Natural killer cell (primary cell): ENCODE measurements around the gene UBAC2. TPM values are rescaled to one million over a fixed set of nuclear protein-coding genes. Genes with fewer than 3 reads are reported as not detected.

Experiments
- ATAC-seq, 3 donors: fragments of 150-1000 bp in 2 of 3; fragments of 200-7000 bp in 1 of 3; cut with Tn5 transposase; 1 replicate in 1 of 3; 2 replicates in 2 of 3; pipeline ENCODE4 v1.10.0; 2021; ENCODE audit warnings: mild to moderate bottlenecking in 2 of 3, moderate library complexity in 2 of 3
- DNase-seq, 2 donors: peaks; one replicate each; pipeline versions ENCODE4 v3.0.0 to v3.0.0-alpha.2; 2013 to 2021; ENCODE audit warnings: mixed read lengths in 1 of 2
- H3K27ac ChIP-seq: one replicate; pipeline ENCODE4 v1.5.1; 2013; ENCODE audit warnings: mild to moderate bottlenecking, low read length
- H3K27me3 ChIP-seq: one replicate; pipeline ENCODE4 v1.6.1; 2013; ENCODE audit warnings: low read length; ENCODE audit not compliant: control insufficient read depth, insufficient read depth
- H3K36me3 ChIP-seq: one replicate; pipeline ENCODE4 v1.6.1; 2013; ENCODE audit warnings: low read length; ENCODE audit not compliant: control insufficient read depth, insufficient read depth
- H3K4me1 ChIP-seq: one replicate; pipeline ENCODE4 v1.6.1; 2013; ENCODE audit warnings: low read length; ENCODE audit not compliant: control insufficient read depth, insufficient read depth
- H3K4me3 ChIP-seq: one replicate; pipeline ENCODE4 v1.5.1; 2013; ENCODE audit warnings: low read length
- H3K9me3 ChIP-seq: one replicate; pipeline ENCODE4 v1.6.1; 2013; ENCODE audit warnings: low read length; ENCODE audit not compliant: control insufficient read depth, insufficient read depth
- H3K27ac Mint-ChIP-seq, 2 donors: one replicate each; pipeline ENCODE4 v1.8.0; 2022; ENCODE audit warnings: mild to moderate bottlenecking in 2 of 2, mixed read lengths in 2 of 2, moderate library complexity in 1 of 2
- H3K27me3 Mint-ChIP-seq, 2 donors: one replicate each; pipeline ENCODE4 v1.8.0; 2022; ENCODE audit warnings: low read depth in 2 of 2, mixed read lengths in 2 of 2
- H3K36me3 Mint-ChIP-seq: one replicate; pipeline ENCODE4 v1.8.0; 2022; ENCODE audit warnings: mixed read lengths
- H3K4me1 Mint-ChIP-seq, 2 donors: one replicate each; pipeline ENCODE4 v1.8.0; 2022; ENCODE audit warnings: mixed read lengths in 2 of 2
- H3K4me3 Mint-ChIP-seq: one replicate; pipeline ENCODE4 v1.8.0; 2022; ENCODE audit warnings: mild to moderate bottlenecking, moderate library complexity, mixed read lengths
- H3K9me3 Mint-ChIP-seq, 2 donors: one replicate each; pipeline ENCODE4 v1.8.0; 2022; ENCODE audit warnings: mixed read lengths in 2 of 2
- CTCF ChIP-seq: fragments of 200-600 bp; IDR thresholded peaks from one replicate; pipeline ENCODE4 v1.8.0; 2022; ENCODE audit warnings: antibody characterized with exemption
- WGBS: methylation state at CpG from one replicate; pipeline ENCODE4 v1.1.7; 2013; ENCODE audit warnings: missing lambda C conversion rate; ENCODE audit not compliant: insufficient coverage; 5-methylcytosine and 5-hydroxymethylcytosine counted together
- intact Hi-C: fragments of 100-400 bp; cut with micrococcal nuclease; formaldehyde crosslinking; loops from one replicate; pipeline ENCODE4 v1.14.2; 2022
- total RNA-seq, 4 donors: library from RNA; stranded (reverse); fragments of 120-200 nt in 1 of 4; gene quantifications; one replicate each; pipeline versions ENCODE4 v1.2.3 to v1.2.4, GENCODE V29; 2013 to 2022

Gene UBAC2
- total RNA-seq, 3 donors from 2014 or later (not counting 1 experiment from before 2014, with no cell fraction given): 50.6 to 59.1 (median 56.4) TPM

- ATAC-seq (peak; percentile 56 to 75 (median 64)), DNase-seq (peak; percentile 69 to 92)
- TF ChIP-seq CTCF: no peak
- Histone ChIP-seq H3K36me3 (no peaks in the 10 kb centered on the region), H3K27ac (peak overlapping the region; percentile 84), H3K9me3 (no peaks in the 10 kb centered on the region), H3K4me1 (peaks cover 64% of the 10 kb centered on the region), H3K4me3 (no peak overlapping the region), H3K27me3 (no peaks in the 10 kb centered on the region)
- WGBS: 25% methylated on average over 17 of the region's 17 CpGs
- Mint-ChIP-seq H3K36me3 (no peaks in the 10 kb centered on the region), H3K27me3 (peaks cover 15% of the 10 kb centered on the region in 2 donors), H3K4me3 (peak overlapping the region; percentile 59), H3K9me3 (peaks cover 2 to 3% of the 10 kb centered on the region in 2 donors), H3K27ac (peak overlapping the region; percentile 91 to 95), H3K4me1 (peaks cover 40 to 54% of the 10 kb centered on the region in 2 donors)
- intact Hi-C loops: loop anchor here (1.0 to 5.0 kb wide), 5 partner anchors 31 to 232 kb away; partner anchors contain the start of gene UBAC2
Measured at GRCh38 chr13:99434258-99434788, 233.7 kb downstream of the UBAC2 start.

GRCh38 chr13:99435116-99435515, 234.5 kb downstream of the UBAC2 start:
- H3K4me1 ChIP-seq: peaks cover 64% of the 10 kb centered on the region
- TF ChIP-seq CTCF: no peak
- intact Hi-C loops: loop anchor here (2.0 kb wide), 1 partner anchor 54 kb away; no protein-coding TSS in a partner anchor
- Mint-ChIP-seq H3K9me3 (peaks cover 2 to 3% of the 10 kb centered on the region in 2 donors), H3K4me3 (no peak overlapping the region), H3K36me3 (no peaks in the 10 kb centered on the region), H3K27me3 (peaks cover 18 to 23% of the 10 kb centered on the region in 2 donors), H3K27ac (peak overlapping the region; percentile 43 to 91), H3K4me1 (peaks cover 40 to 54% of the 10 kb centered on the region in 2 donors)
- no peaks in the 10 kb centered on the region for H3K9me3 ChIP-seq
- H3K27me3 ChIP-seq: no peaks in the 10 kb centered on the region
- DNase-seq (peak in 1 of 2 donors; percentile 20), ATAC-seq (no peak)
- 87% methylated on average over 6 of the region's 6 CpGs for WGBS
- no peak overlapping the region for H3K4me3 ChIP-seq
- peak overlapping the region; percentile 84 for H3K27ac ChIP-seq
- no peaks in the 10 kb centered on the region for H3K36me3 ChIP-seq

- peak overlapping the region; percentile 43 to 91 for H3K27ac Mint-ChIP-seq
- H3K9me3 Mint-ChIP-seq: peaks cover 2 to 3% of the 10 kb centered on the region in 2 donors
- peaks cover 40 to 54% of the 10 kb centered on the region in 2 donors for H3K4me1 Mint-ChIP-seq
- no peaks in the 10 kb centered on the region for H3K27me3 ChIP-seq
- peaks cover 17 to 28% of the 10 kb centered on the region in 2 donors for H3K27me3 Mint-ChIP-seq
- no peak overlapping the region for H3K4me3 ChIP-seq
- 47% methylated on average over 2 of the region's 3 CpGs for WGBS
- no peak overlapping the region for H3K27ac ChIP-seq
- no peaks in the 10 kb centered on the region for H3K36me3 Mint-ChIP-seq
- ATAC-seq (no peak), DNase-seq (peak in 1 of 2 donors; percentile 11)
- intact Hi-C loops: loop anchor here (2.0 kb wide), 2 partner anchors 55 to 61 kb away; no protein-coding TSS in a partner anchor
- no peak overlapping the region for H3K4me3 Mint-ChIP-seq
- H3K9me3 ChIP-seq: no peaks in the 10 kb centered on the region
- no peaks in the 10 kb centered on the region for H3K36me3 ChIP-seq
- TF ChIP-seq CTCF: no peak
- H3K4me1 ChIP-seq: peaks cover 63% of the 10 kb centered on the region
Measured at GRCh38 chr13:99435998-99436397, 235.3 kb downstream of the UBAC2 start.

Other genes starting within 250 kb of the UBAC2 start
- gene DOCK9, start 222.8 kb upstream of the UBAC2 start, total RNA-seq: 10 to 100 TPM; 31.5 to 42.5 (median 40.9) TPM
- gene GPR18, start 57.5 kb downstream of the UBAC2 start, total RNA-seq: 10 to 100 TPM; 11.4 to 41.7 (median 25.5) TPM
- gene GPR183, start 106.5 kb downstream of the UBAC2 start, total RNA-seq: 10 to 100 TPM; 20.0 to 47.0 (median 41.1) TPM